Caco-2 (cell line): ENCODE measurements around the gene TNS3. TPM values are rescaled to one million over a fixed set of nuclear protein-coding genes. Genes with fewer than 3 reads are reported as not detected.

Experiments
- BruUV-seq: library from RNA; stranded (reverse); fragments of 400-500 nt; replicated peaks from 2 replicates; lab custom pipeline; 2021; lab: Mats Ljungman, UMichigan
- CTCF ChIA-PET: fragments of 300-600 bp; sonication (Branson Sonifier 250); formaldehyde crosslinking; loops from one replicate; lab custom pipeline; 2022; ENCODE audit warnings: antibody characterized with exemption; lab: Charles Lee
- POLR2A ChIA-PET: fragments of 300-600 bp; sonication (Branson Sonifier 250); formaldehyde crosslinking; loops from one replicate; lab custom pipeline; 2022; ENCODE audit warnings: antibody characterized with exemption; lab: Charles Lee
- DNase-seq, 2 experiments: peaks; one replicate each; pipeline versions ENCODE4 v3.0.0 to v3.0.0-alpha.2; 2020 to 2022
- H3K27me3 ChIP-seq: replicated peaks from 2 replicates; pipeline ENCODE4 v1.6.0; 2011; ENCODE audit warnings: low read length; ENCODE audit not compliant: control insufficient read depth, insufficient read depth
- H3K36me3 ChIP-seq: 2 replicates; pipeline ENCODE4 v1.5.1; 2011; ENCODE audit warnings: low read length; ENCODE audit not compliant: control insufficient read depth, insufficient read depth
- H3K4me1 ChIP-seq: fragments of 250-450 bp; sonication (Bioruptor Pico); 2 replicates; pipeline ENCODE4 v1.5.1; 2020; ENCODE audit warnings: mild to moderate bottlenecking
- H3K4me3 ChIP-seq: 2 replicates; pipeline ENCODE4 v1.5.1; 2011; ENCODE audit warnings: low read depth, mild to moderate bottlenecking, control low read depth, low read length
- H3K9me3 ChIP-seq: fragments of 250-450 bp; sonication (Bioruptor Pico); 2 replicates; pipeline ENCODE4 v1.5.1; 2020; ENCODE audit warnings: mild to moderate bottlenecking, moderate library complexity
- H3K27ac Mint-ChIP-seq: one replicate; pipeline ENCODE4 v1.8.0; 2022; ENCODE audit warnings: mixed read lengths; ENCODE audit not compliant: unreplicated experiment
- H3K27me3 Mint-ChIP-seq: one replicate; pipeline ENCODE4 v1.8.0; 2022; ENCODE audit warnings: mixed read lengths; ENCODE audit not compliant: insufficient read depth, unreplicated experiment
- H3K36me3 Mint-ChIP-seq: one replicate; pipeline ENCODE4 v1.8.0; 2022; ENCODE audit warnings: mild to moderate bottlenecking, mixed read lengths; ENCODE audit not compliant: insufficient read depth, unreplicated experiment
- H3K4me1 Mint-ChIP-seq: one replicate; pipeline ENCODE4 v1.8.0; 2022; ENCODE audit warnings: low read depth, mixed read lengths; ENCODE audit not compliant: unreplicated experiment
- H3K4me3 Mint-ChIP-seq: one replicate; pipeline ENCODE4 v1.8.0; 2022; ENCODE audit warnings: mild to moderate bottlenecking, moderate library complexity, mixed read lengths; ENCODE audit not compliant: unreplicated experiment
- H3K9me3 Mint-ChIP-seq: one replicate; pipeline ENCODE4 v1.8.0; 2022; ENCODE audit warnings: mixed read lengths; ENCODE audit not compliant: unreplicated experiment
- CTCF ChIP-seq, 2 experiments: fragments of 200-600 bp in 1 of 2; IDR thresholded peaks; 1 replicate in 1 of 2; 2 replicates in 1 of 2; pipeline versions ENCODE4 v1.5.1 to v1.8.0; 2011 to 2022; ENCODE audit warnings: antibody characterized with exemption in 1 of 2, control low read depth in 1 of 2, inconsistent platforms in 1 of 2, low read depth in 1 of 2, low read length in 1 of 2, mild to moderate bottlenecking in 1 of 2, moderate library complexity in 1 of 2; ENCODE audit not compliant: insufficient read depth in 1 of 2, severe bottlenecking in 1 of 2, unreplicated experiment in 1 of 2
- intact Hi-C: fragments of 100-400 bp; cut with micrococcal nuclease; formaldehyde crosslinking; loops from one replicate; pipeline ENCODE4 v1.10.0; 2022; ENCODE audit not compliant: unreplicated experiment
- total RNA-seq: library from RNA; stranded (reverse); gene quantifications from 2 replicates; pipeline ENCODE4 v1.2.3, GENCODE V29; 2022

TNS3 gene
- total RNA-seq, 1 experiment from 2014 or later, result 263 TPM

- no peak for TF ChIP-seq CTCF (IDR thresholded peaks at IDR 0.05; ENCODE audit: insufficient read depth in 1 of 2, low read depth in 1 of 2, low read length in 1 of 2, severe bottlenecking in 1 of 2, unreplicated experiment in 1 of 2)
- H3K9me3 Mint-ChIP-seq, result no peaks in the 10 kb centered on the region
- no peaks in the 10 kb centered on the region; the same call in 1 of the 2 replicates for H3K36me3 ChIP-seq
- no peaks in the 10 kb centered on the region for H3K9me3 ChIP-seq
- no peak overlapping the region for H3K27ac Mint-ChIP-seq
- peaks cover 88% of the 10 kb centered on the region for H3K36me3 Mint-ChIP-seq
- no peaks in the 10 kb centered on the region for H3K27me3 ChIP-seq
- H3K27me3 Mint-ChIP-seq, result no peaks in the 10 kb centered on the region
- no TSS peak for BruUV-seq
- peaks cover 45% of the 10 kb centered on the region for H3K4me1 Mint-ChIP-seq
- POLR2A ChIA-PET, result no interaction called here
- H3K4me1 ChIP-seq, result peaks cover 3% of the 10 kb centered on the region; the same call in 1 of the 2 replicates
- no peak for DNase-seq
- CTCF ChIA-PET, result no interaction called here
- intact Hi-C loops, result no loop called here
- H3K4me3 Mint-ChIP-seq, result no peak overlapping the region
- H3K4me3 ChIP-seq, result no peak overlapping the region
These were observed 120.8 kb downstream of the TNS3 start for GRCh38 chr7:47461161-47461560.

GRCh38 chr7:47460251-47460989 is 121.5 kb downstream of the TNS3 start:
- peaks cover 88% of the 10 kb centered on the region for H3K36me3 Mint-ChIP-seq
- no TSS peak for BruUV-seq
- no peak for TF ChIP-seq CTCF (IDR thresholded peaks at IDR 0.05; ENCODE audit: insufficient read depth in 1 of 2, low read depth in 1 of 2, low read length in 1 of 2, severe bottlenecking in 1 of 2, unreplicated experiment in 1 of 2)
- no peaks in the 10 kb centered on the region for H3K27me3 Mint-ChIP-seq
- H3K4me3 Mint-ChIP-seq, result no peak overlapping the region
- intact Hi-C loops, result no loop called here
- H3K9me3 Mint-ChIP-seq, result no peaks in the 10 kb centered on the region
- H3K27ac Mint-ChIP-seq, result no peak overlapping the region
- H3K9me3 ChIP-seq, result no peaks in the 10 kb centered on the region
- DNase-seq, result no peak
- H3K4me1 Mint-ChIP-seq, result peaks cover 47% of the 10 kb centered on the region
- POLR2A ChIA-PET, result no interaction called here
- no peaks in the 10 kb centered on the region; the same call in 1 of the 2 replicates for H3K36me3 ChIP-seq
- H3K4me3 ChIP-seq, result no peak overlapping the region
- CTCF ChIA-PET, result no interaction called here
- H3K4me1 ChIP-seq, result peaks cover 3% of the 10 kb centered on the region; the same call in 1 of the 2 replicates
- no peaks in the 10 kb centered on the region for H3K27me3 ChIP-seq

GRCh38 chr7:47458486-47458885 is 123.4 kb downstream of the TNS3 start:
- no peaks in the 10 kb centered on the region for H3K27me3 Mint-ChIP-seq
- no peak overlapping the region for H3K27ac Mint-ChIP-seq
- intact Hi-C loops, result no loop called here
- CTCF ChIA-PET, result no interaction called here
- POLR2A ChIA-PET, result no interaction called here
- TF ChIP-seq CTCF (IDR thresholded peaks at IDR 0.05; ENCODE audit: insufficient read depth in 1 of 2, low read depth in 1 of 2, low read length in 1 of 2, severe bottlenecking in 1 of 2, unreplicated experiment in 1 of 2), result no peak
- H3K4me3 ChIP-seq, result no peak overlapping the region
- H3K9me3 ChIP-seq, result no peaks in the 10 kb centered on the region
- no peak for DNase-seq
- H3K4me3 Mint-ChIP-seq, result no peak overlapping the region
- H3K4me1 Mint-ChIP-seq, result peaks cover 46% of the 10 kb centered on the region
- no peaks in the 10 kb centered on the region for H3K27me3 ChIP-seq
- BruUV-seq, result no TSS peak
- peaks cover 3% of the 10 kb centered on the region; the same call in 1 of the 2 replicates for H3K4me1 ChIP-seq
- peaks cover 88% of the 10 kb centered on the region for H3K36me3 Mint-ChIP-seq
- H3K9me3 Mint-ChIP-seq, result no peaks in the 10 kb centered on the region
- no peaks in the 10 kb centered on the region; the same call in 1 of the 2 replicates for H3K36me3 ChIP-seq
